ENCODE measurements around the gene EGR2. TPM values are rescaled to one million over a fixed set of nuclear protein-coding genes. Genes with fewer than 3 reads are reported as not detected.

EGR2 gene
- total and polyA plus RNA-seq, 4 donors, result 0.82 to 15.5 (median 5.4) TPM

GRCh38 chr10:62852961-62853702, 37.0 kb upstream of the EGR2 start:
- no peaks in the 10 kb centered on the region for H3K27me3 ChIP-seq (ENCODE audit: control insufficient read depth in 3 of 3, insufficient read depth in 3 of 3, low read length in 2 of 3)
- peaks cover 0 to 2% (median under 1%) of the 10 kb centered on the region in 4 donors for H3K9me3 ChIP-seq (ENCODE audit: control insufficient read depth in 4 of 4, insufficient read depth in 3 of 4, low read length in 3 of 4)
- WGBS, 2 donors, result 28 to 55% methylated on average over 6 of the region's 6 CpGs
- H3K4me3 ChIP-seq, result no peak overlapping the region
- no peak for ATAC-seq (ENCODE audit: insufficient read depth, low FRiP score)
- no peak overlapping the region for H3K27ac ChIP-seq (ENCODE audit: low read depth in 1 of 2, low read length in 1 of 2)
- peaks cover 0 to 2% (median 0%) of the 10 kb centered on the region in 5 donors for H3K4me1 ChIP-seq (ENCODE audit: control insufficient read depth in 5 of 5, insufficient read depth in 5 of 5, low read length in 5 of 5)
- no peak for TF ChIP-seq CTCF (IDR thresholded peaks at IDR 0.05; ENCODE audit: control extremely low read depth, extremely low read depth)
- H3K36me3 ChIP-seq (ENCODE audit: control insufficient read depth in 4 of 4, insufficient read depth in 4 of 4, low read length in 4 of 4), result no peaks in the 10 kb centered on the region
- H3K9ac ChIP-seq (ENCODE audit: insufficient read depth in 1 of 2, low read length in 2 of 2), result no peak overlapping the region
- no peak for DNase-seq

GRCh38 chr10:62851442-62851841, 35.3 kb upstream of the EGR2 start:
- 44 to 61% methylated on average over 2 of the region's 2 CpGs for WGBS, 2 donors
- no peak overlapping the region for H3K9ac ChIP-seq (ENCODE audit: insufficient read depth in 1 of 2, low read length in 2 of 2)
- H3K9me3 ChIP-seq (ENCODE audit: control insufficient read depth in 4 of 4, insufficient read depth in 3 of 4, low read length in 3 of 4), result peaks cover 0 to 12% (median 3%) of the 10 kb centered on the region in 4 donors
- DNase-seq (no peak), ATAC-seq (ENCODE audit: insufficient read depth, low FRiP score) (no peak)
- H3K36me3 ChIP-seq (ENCODE audit: control insufficient read depth in 4 of 4, insufficient read depth in 4 of 4, low read length in 4 of 4), result no peaks in the 10 kb centered on the region
- no peaks in the 10 kb centered on the region for H3K27me3 ChIP-seq (ENCODE audit: control insufficient read depth in 3 of 3, insufficient read depth in 3 of 3, low read length in 2 of 3)
- no peak for TF ChIP-seq CTCF (IDR thresholded peaks at IDR 0.05; ENCODE audit: control extremely low read depth, extremely low read depth)
- no peak overlapping the region for H3K27ac ChIP-seq (ENCODE audit: low read depth in 1 of 2, low read length in 1 of 2)
- no peak overlapping the region for H3K4me3 ChIP-seq
- peaks cover 0 to 2% (median 0%) of the 10 kb centered on the region in 5 donors for H3K4me1 ChIP-seq (ENCODE audit: control insufficient read depth in 5 of 5, insufficient read depth in 5 of 5, low read length in 5 of 5)

- no peaks in the 10 kb centered on the region for H3K27me3 ChIP-seq (ENCODE audit: control insufficient read depth in 3 of 3, insufficient read depth in 3 of 3, low read length in 2 of 3)
- DNase-seq (no peak), ATAC-seq (ENCODE audit: insufficient read depth, low FRiP score) (no peak)
- no peaks in the 10 kb centered on the region for H3K36me3 ChIP-seq (ENCODE audit: control insufficient read depth in 4 of 4, insufficient read depth in 4 of 4, low read length in 4 of 4)
- no peak for TF ChIP-seq CTCF (IDR thresholded peaks at IDR 0.05; ENCODE audit: control extremely low read depth, extremely low read depth)
- no peak overlapping the region for H3K27ac ChIP-seq (ENCODE audit: low read depth in 1 of 2, low read length in 1 of 2)
- peaks cover 0 to 12% (median 3%) of the 10 kb centered on the region in 4 donors for H3K9me3 ChIP-seq (ENCODE audit: control insufficient read depth in 4 of 4, insufficient read depth in 3 of 4, low read length in 3 of 4)
- no peak overlapping the region for H3K4me3 ChIP-seq
- H3K4me1 ChIP-seq (ENCODE audit: control insufficient read depth in 5 of 5, insufficient read depth in 5 of 5, low read length in 5 of 5), result peaks cover 0 to 2% (median 0%) of the 10 kb centered on the region in 5 donors
- 29 to 52% methylated on average over 3 of the region's 3 CpGs for WGBS, 2 donors
- H3K9ac ChIP-seq (ENCODE audit: insufficient read depth in 1 of 2, low read length in 2 of 2), result no peak overlapping the region
Measured at GRCh38 chr10:62850646-62851045, 34.5 kb upstream of the EGR2 start.

Measured in lung (tissue), 12 donors.